ENCODE results near the gene TTN.
"Not testable (repeated sequence)": the region's sequence is repeated elsewhere in the genome, so short reads cannot be mapped to it uniquely, and the experiment has no call there.

TTN gene

DNA sequence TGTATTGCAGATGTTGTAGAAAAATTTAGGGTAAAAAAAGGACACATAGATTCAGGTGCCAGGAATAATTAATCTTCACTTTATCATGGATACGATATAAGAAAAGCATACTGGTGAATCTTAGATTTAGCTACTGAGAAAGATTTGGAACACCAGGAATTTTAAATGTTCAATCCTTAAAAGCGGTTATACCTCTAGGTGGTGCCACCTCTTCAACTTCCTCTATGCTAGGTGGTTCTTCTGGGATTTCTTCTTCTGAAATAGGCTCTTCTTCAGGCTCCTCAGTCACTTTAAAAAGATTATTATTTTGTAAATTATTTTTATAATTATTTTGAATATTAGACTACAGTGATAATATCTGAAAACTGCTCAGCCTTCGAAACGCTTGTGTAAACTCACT, 133.1 kb downstream of the TTN start:
- H3K4me1 ChIP-seq (ENCODE audit: insufficient read depth, low read length), result no peaks in the 10 kb centered on the region
- H3K36me3 ChIP-seq (ENCODE audit: insufficient read depth, low read length), result no peaks in the 10 kb centered on the region

DNA sequence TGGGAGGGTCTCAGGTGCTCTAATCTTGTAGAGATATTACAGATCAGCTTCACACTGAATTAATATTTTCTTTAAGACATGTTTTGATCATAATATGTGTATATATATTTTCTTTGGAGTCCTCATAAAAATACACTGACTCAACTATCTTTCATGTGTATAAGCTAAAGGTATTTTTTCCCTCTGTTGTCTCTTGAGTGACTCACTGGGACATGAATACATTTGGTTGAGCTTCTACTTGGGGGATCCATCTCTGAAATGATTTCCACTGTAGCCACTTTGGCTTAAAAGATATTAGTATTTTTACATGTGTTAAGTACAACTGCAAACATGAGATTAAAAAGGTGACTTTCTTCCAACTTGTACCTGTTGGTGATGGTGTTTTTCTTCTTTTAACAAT, 140.8 kb downstream of the TTN start:
- Histone ChIP-seq H3K4me3 (ENCODE audit: low read length) (no peak overlapping the region), H2AFZ (ENCODE audit: low read depth, low read length) (no peak overlapping the region), H3K4me1 (ENCODE audit: insufficient read depth, low read length) (no peaks in the 10 kb centered on the region), H3K36me3 (ENCODE audit: insufficient read depth, low read length) (no peaks in the 10 kb centered on the region), H3K9me3 (ENCODE audit: low read length) (no peaks in the 10 kb centered on the region), H3K27me3 (ENCODE audit: insufficient read depth, low read length) (no peaks in the 10 kb centered on the region)

More for the DNA sequence above, 133.1 kb downstream of the TTN start:
- Histone ChIP-seq H3K9me3 (ENCODE audit: low read length) (no peaks in the 10 kb centered on the region), H3K27me3 (ENCODE audit: insufficient read depth, low read length) (no peaks in the 10 kb centered on the region), H2AFZ (ENCODE audit: low read depth, low read length) (no peak overlapping the region), H3K4me3 (ENCODE audit: low read length) (no peak overlapping the region)

- not testable (repeated sequence) for H3K36me3 ChIP-seq (ENCODE audit: insufficient read depth, low read length); H3K9me3 ChIP-seq (ENCODE audit: low read length); H3K4me3 ChIP-seq (ENCODE audit: low read length); H3K27me3 ChIP-seq (ENCODE audit: insufficient read depth, low read length); H2AFZ ChIP-seq (ENCODE audit: low read depth, low read length); H3K4me1 ChIP-seq (ENCODE audit: insufficient read depth, low read length)
These were observed 148.7 kb downstream of the TTN start for GRCh38 chr2:178658480-178658879.

DNA sequence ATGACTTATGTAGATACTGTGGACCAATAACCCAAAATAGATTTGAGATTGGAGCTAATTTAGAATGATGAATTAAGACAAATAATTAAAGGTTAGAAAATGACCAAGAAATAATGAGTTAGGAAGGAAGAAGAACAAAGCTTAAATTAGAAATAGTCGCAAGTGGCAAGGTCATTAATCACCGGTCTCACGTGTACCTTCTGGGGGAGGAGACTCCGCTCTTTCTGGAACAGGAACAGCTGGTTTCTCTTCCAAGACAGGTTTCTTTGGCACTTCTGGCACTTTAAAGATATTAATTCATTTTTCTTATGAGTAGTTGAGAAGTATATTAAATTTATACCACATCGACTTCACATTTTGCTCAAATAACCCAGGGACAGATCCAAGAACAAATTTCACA, 156.7 kb downstream of the TTN start:
- no peaks in the 10 kb centered on the region for H3K4me1 ChIP-seq (ENCODE audit: insufficient read depth, low read length)
- no peak overlapping the region for H3K4me3 ChIP-seq (ENCODE audit: low read length)
- H2AFZ ChIP-seq (ENCODE audit: low read depth, low read length), result no peak overlapping the region
- H3K36me3 ChIP-seq (ENCODE audit: insufficient read depth, low read length), result no peaks in the 10 kb centered on the region
- H3K27me3 ChIP-seq (ENCODE audit: insufficient read depth, low read length), result no peaks in the 10 kb centered on the region
- H3K9me3 ChIP-seq (ENCODE audit: low read length), result no peaks in the 10 kb centered on the region

DNA sequence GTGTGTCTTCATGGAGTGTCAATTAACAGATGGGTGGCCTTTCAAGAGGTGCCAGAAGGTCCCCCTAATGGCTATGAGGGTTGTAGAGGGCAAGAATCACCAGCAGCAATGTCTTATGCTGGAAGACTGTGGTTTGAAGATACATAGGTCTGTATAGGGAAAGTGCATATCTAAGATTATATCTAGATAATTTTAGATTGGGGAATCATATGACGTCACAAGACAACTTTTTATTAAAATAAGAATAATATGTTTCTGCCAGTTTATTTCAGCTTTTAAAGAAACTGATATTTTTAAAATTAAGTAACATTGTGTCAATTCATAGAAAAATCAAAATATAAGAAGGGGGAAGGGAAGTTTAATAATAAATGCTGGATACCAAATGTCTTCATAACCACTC, 162.3 kb downstream of the TTN start:
- Histone ChIP-seq H3K27me3 (ENCODE audit: insufficient read depth, low read length) (no peaks in the 10 kb centered on the region), H3K9me3 (ENCODE audit: low read length) (no peaks in the 10 kb centered on the region), H3K36me3 (ENCODE audit: insufficient read depth, low read length) (no peaks in the 10 kb centered on the region), H3K4me1 (ENCODE audit: insufficient read depth, low read length) (no peaks in the 10 kb centered on the region), H3K4me3 (ENCODE audit: low read length) (no peak overlapping the region), H2AFZ (ENCODE audit: low read depth, low read length) (no peak overlapping the region)

DNA sequence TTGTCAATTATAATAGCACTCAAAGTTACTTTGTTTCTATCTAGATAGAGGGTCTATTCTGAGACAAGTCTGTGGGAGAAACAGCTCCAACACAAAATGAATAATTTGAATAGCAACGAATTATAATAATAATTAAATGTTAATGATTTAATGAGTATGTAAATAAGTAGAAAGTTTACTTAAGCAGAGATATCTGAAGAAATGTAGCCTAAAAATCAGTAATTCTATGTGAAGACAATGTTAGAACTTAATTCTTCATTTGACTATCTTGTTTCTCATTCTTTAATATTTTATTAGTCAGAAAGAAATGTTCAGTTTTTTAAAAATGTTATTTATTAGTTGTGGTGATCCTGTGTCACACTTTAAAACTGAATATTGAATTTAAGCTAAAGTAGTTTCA, 165.7 kb downstream of the TTN start:
- H2AFZ ChIP-seq (ENCODE audit: low read depth, low read length), result no peak overlapping the region
- no peaks in the 10 kb centered on the region for H3K4me1 ChIP-seq (ENCODE audit: insufficient read depth, low read length)
- no peak overlapping the region for H3K4me3 ChIP-seq (ENCODE audit: low read length)
- no peaks in the 10 kb centered on the region for H3K36me3 ChIP-seq (ENCODE audit: insufficient read depth, low read length)
- H3K9me3 ChIP-seq (ENCODE audit: low read length), result no peaks in the 10 kb centered on the region
- H3K27me3 ChIP-seq (ENCODE audit: insufficient read depth, low read length), result no peaks in the 10 kb centered on the region

GRCh38 chr2:178635897-178636296, 171.3 kb downstream of the TTN start:
- no peak overlapping the region for H3K4me3 ChIP-seq (ENCODE audit: low read length)
- no peaks in the 10 kb centered on the region for H3K9me3 ChIP-seq (ENCODE audit: low read length)
- no peaks in the 10 kb centered on the region for H3K36me3 ChIP-seq (ENCODE audit: insufficient read depth, low read length)
- H3K4me1 ChIP-seq (ENCODE audit: insufficient read depth, low read length), result no peaks in the 10 kb centered on the region
- H2AFZ ChIP-seq (ENCODE audit: low read depth, low read length), result no peak overlapping the region
- no peaks in the 10 kb centered on the region for H3K27me3 ChIP-seq (ENCODE audit: insufficient read depth, low read length)

DNA sequence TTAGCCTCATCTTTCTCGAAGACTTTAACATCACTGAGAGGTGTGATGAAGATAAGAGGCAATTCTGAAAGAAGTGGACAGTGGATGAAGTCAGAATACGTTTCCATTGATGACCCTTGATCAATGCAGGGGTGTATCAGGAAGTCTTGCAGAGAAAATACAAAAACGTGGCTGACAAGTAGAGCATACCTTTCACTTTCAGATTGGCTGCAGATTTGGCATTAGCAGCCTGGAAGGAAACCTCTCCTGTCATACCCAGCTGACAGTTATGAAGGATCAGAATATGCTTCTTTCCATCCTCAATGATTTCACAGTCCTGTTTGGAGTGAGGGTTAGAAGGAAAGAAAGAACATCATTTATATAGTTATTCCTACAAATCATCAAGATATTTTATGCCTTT, 174.5 kb downstream of the TTN start:
- H3K4me1 ChIP-seq (ENCODE audit: insufficient read depth, low read length), result no peaks in the 10 kb centered on the region
- H2AFZ ChIP-seq (ENCODE audit: low read depth, low read length), result no peak overlapping the region
- no peaks in the 10 kb centered on the region for H3K27me3 ChIP-seq (ENCODE audit: insufficient read depth, low read length)
- H3K36me3 ChIP-seq (ENCODE audit: insufficient read depth, low read length), result no peaks in the 10 kb centered on the region
- no peak overlapping the region for H3K4me3 ChIP-seq (ENCODE audit: low read length)
- H3K9me3 ChIP-seq (ENCODE audit: low read length), result no peaks in the 10 kb centered on the region

- H3K9me3 ChIP-seq (ENCODE audit: low read length), result no peaks in the 10 kb centered on the region
- H3K36me3 ChIP-seq (ENCODE audit: insufficient read depth, low read length), result no peaks in the 10 kb centered on the region
- H2AFZ ChIP-seq (ENCODE audit: low read depth, low read length), result no peak overlapping the region
- no peaks in the 10 kb centered on the region for H3K4me1 ChIP-seq (ENCODE audit: insufficient read depth, low read length)
- no peaks in the 10 kb centered on the region for H3K27me3 ChIP-seq (ENCODE audit: insufficient read depth, low read length)
- H3K4me3 ChIP-seq (ENCODE audit: low read length), result no peak overlapping the region
These were observed 176.6 kb downstream of the TTN start for GRCh38 chr2:178630581-178630980.

- Histone ChIP-seq H2AFZ (ENCODE audit: low read depth, low read length) (no peak overlapping the region), H3K9me3 (ENCODE audit: low read length) (no peaks in the 10 kb centered on the region), H3K4me3 (ENCODE audit: low read length) (no peak overlapping the region), H3K4me1 (ENCODE audit: insufficient read depth, low read length) (no peaks in the 10 kb centered on the region), H3K36me3 (ENCODE audit: insufficient read depth, low read length) (no peaks in the 10 kb centered on the region), H3K27me3 (ENCODE audit: insufficient read depth, low read length) (no peaks in the 10 kb centered on the region)
These were observed 177.8 kb downstream of the TTN start for GRCh38 chr2:178629463-178629862.

- Histone ChIP-seq H3K9me3 (ENCODE audit: low read length) (no peaks in the 10 kb centered on the region), H3K4me1 (ENCODE audit: insufficient read depth, low read length) (no peaks in the 10 kb centered on the region), H2AFZ (ENCODE audit: low read depth, low read length) (no peak overlapping the region), H3K27me3 (ENCODE audit: insufficient read depth, low read length) (no peaks in the 10 kb centered on the region), H3K4me3 (ENCODE audit: low read length) (no peak overlapping the region), H3K36me3 (ENCODE audit: insufficient read depth, low read length) (no peaks in the 10 kb centered on the region)
These were observed 178.6 kb downstream of the TTN start for GRCh38 chr2:178628605-178629004.

GRCh38 chr2:178627401-178627800, 179.8 kb downstream of the TTN start:
- Histone ChIP-seq H3K4me3 (ENCODE audit: low read length) (no peak overlapping the region), H3K36me3 (ENCODE audit: insufficient read depth, low read length) (no peaks in the 10 kb centered on the region), H3K4me1 (ENCODE audit: insufficient read depth, low read length) (no peaks in the 10 kb centered on the region), H2AFZ (ENCODE audit: low read depth, low read length) (no peak overlapping the region), H3K9me3 (ENCODE audit: low read length) (no peaks in the 10 kb centered on the region), H3K27me3 (ENCODE audit: insufficient read depth, low read length) (no peaks in the 10 kb centered on the region)

DNA sequence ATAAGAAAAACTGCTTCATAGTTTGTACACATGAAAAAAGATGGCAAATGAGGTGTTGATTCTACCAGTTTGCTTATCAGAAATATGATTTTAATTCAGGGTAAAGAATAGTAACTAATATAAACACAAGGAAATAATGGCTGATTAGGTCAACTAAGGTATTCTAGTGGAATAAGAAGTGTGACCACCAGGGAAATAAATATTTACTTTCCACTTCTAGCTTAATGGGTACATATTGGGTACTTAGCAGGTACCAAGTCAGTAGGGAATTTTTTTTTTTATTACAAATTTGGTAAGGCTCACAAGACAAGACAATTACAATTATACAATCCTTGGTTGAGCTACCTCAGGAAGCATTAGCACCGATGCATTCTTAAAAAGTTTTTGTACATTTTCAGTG, 191.3 kb downstream of the TTN start:
- Histone ChIP-seq H3K4me1 (ENCODE audit: insufficient read depth, low read length) (no peaks in the 10 kb centered on the region), H3K36me3 (ENCODE audit: insufficient read depth, low read length) (peaks cover 3% of the 10 kb centered on the region), H3K27me3 (ENCODE audit: insufficient read depth, low read length) (no peaks in the 10 kb centered on the region), H3K9me3 (ENCODE audit: low read length) (no peaks in the 10 kb centered on the region), H3K4me3 (ENCODE audit: low read length) (no peak overlapping the region), H2AFZ (ENCODE audit: low read depth, low read length) (no peak overlapping the region)

DNA sequence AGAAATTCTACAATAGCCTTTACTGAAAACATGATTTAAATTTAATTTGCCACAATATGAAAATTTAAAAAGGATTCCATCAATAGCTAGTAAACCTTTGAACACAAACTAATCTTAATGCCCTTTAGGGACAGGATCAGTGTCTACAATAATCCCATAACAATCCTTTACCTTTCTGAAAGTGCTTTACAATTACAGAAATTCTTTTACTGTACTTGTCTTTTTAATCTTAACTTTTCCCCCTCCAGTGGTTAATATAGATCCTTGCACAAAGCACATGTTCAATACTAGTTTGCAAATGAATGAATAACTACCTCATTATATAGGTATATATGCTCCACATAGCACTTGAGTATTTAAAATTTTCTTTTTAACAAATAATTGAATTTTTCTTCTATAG, 204.3 kb downstream of the TTN start:
- H3K4me1 ChIP-seq (ENCODE audit: insufficient read depth, low read length), result no peaks in the 10 kb centered on the region
- H3K9me3 ChIP-seq (ENCODE audit: low read length), result no peaks in the 10 kb centered on the region
- no peaks in the 10 kb centered on the region for H3K27me3 ChIP-seq (ENCODE audit: insufficient read depth, low read length)
- peaks cover 26% of the 10 kb centered on the region for H3K36me3 ChIP-seq (ENCODE audit: insufficient read depth, low read length)
- H3K4me3 ChIP-seq (ENCODE audit: low read length), result no peak overlapping the region
- no peak overlapping the region for H2AFZ ChIP-seq (ENCODE audit: low read depth, low read length)

All from neuron (in vitro differentiated cells).